Suprapubic skin (tissue), 4 donors: ENCODE measurements around the gene BFSP2.

Experiments
- CTCF ChIP-seq, 2 donors: fragments of 200-600 bp in 1 of 2; fragments of 450-650 bp in 1 of 2; sonication (generic) in 1 of 2; IDR thresholded peaks; one replicate each; pipeline ENCODE4 v1.5.1; 2016 to 2019; ENCODE audit warnings: antibody characterized with exemption in 2 of 2, mild to moderate bottlenecking in 1 of 2, moderate library complexity in 1 of 2
- EP300 ChIP-seq: sonication (generic); formaldehyde crosslinking; IDR thresholded peaks from one replicate; pipeline ENCODE4 v1.6.1; 2017; ENCODE audit warnings: antibody characterized with exemption
- POLR2A ChIP-seq, 2 donors: fragments of 450-650 bp; IDR thresholded peaks; one replicate each; pipeline ENCODE4 v1.6.1; 2017; ENCODE audit warnings: antibody characterized with exemption in 2 of 2, mild to moderate bottlenecking in 2 of 2, moderate library complexity in 2 of 2
- POLR2AphosphoS5 ChIP-seq, 3 donors: sonication (generic); formaldehyde crosslinking; IDR thresholded peaks; one replicate each; pipeline ENCODE4 v1.6.1; 2017; ENCODE audit warnings: antibody characterized with exemption in 3 of 3

DNA sequence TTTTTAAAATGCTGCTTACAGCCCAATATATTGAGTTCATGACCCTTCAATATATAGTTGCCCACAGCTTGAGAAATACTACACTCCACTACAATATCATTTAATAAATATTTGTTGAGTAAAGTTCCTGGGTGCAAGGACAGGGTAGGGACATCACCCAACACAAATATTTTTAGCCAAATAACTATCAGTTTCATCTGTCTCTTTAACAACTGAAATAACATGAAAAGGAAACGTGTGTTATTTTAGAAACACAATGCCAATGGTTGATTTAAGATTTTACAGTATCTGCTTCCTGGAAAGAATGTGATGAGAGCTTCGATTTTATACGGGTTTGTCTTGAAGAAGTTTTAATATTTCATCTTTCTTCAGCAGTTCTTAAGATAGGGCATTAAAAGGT, 106.0 kb downstream of the BFSP2 start:
- no peak for TF ChIP-seq CTCF (IDR thresholded peaks at IDR 0.05)
- TF ChIP-seq EP300 = no peak
- no peak for TF ChIP-seq POLR2AphosphoS5 (IDR thresholded peaks at IDR 0.05)
- TF ChIP-seq POLR2A (IDR thresholded peaks at IDR 0.05) = no peak
